Stimulated activated CD8-positive, alpha-beta memory T cell treated with anti-CD3 and anti-CD28 coated beads, Interleukin-2, amount 100 ng/mL, for 1 hour (primary cell): Measurements from ENCODE around the gene CDC42EP4.

Experiments
- DNase-seq, 2 donors: peaks; one replicate each; pipeline ENCODE4 v3.0.0-alpha.2; 2020; ENCODE audit warnings: low read depth in 2 of 2

CDC42EP4 gene

GRCh38 chr17:73300392-73300791 is 11.4 kb downstream of the CDC42EP4 start:
- DNase-seq = no peak

GRCh38 chr17:73297934-73298861 is 13.6 kb downstream of the CDC42EP4 start:
- no peak for DNase-seq

GRCh38 chr17:73293480-73293911 is 18.3 kb downstream of the CDC42EP4 start:
- DNase-seq = no peak

GRCh38 chr17:73293031-73293430 is 18.8 kb downstream of the CDC42EP4 start:
- no peak for DNase-seq

- DNase-seq = no peak
Observed at GRCh38 chr17:73292031-73292531, 19.7 kb downstream of the CDC42EP4 start.

- DNase-seq = no peak
Observed at GRCh38 chr17:73291260-73291801, 20.5 kb downstream of the CDC42EP4 start.

GRCh38 chr17:73290399-73291259 is 21.2 kb downstream of the CDC42EP4 start:
- no peak for DNase-seq

- no peak for DNase-seq
Observed at GRCh38 chr17:73289549-73290254, 22.1 kb downstream of the CDC42EP4 start.

- DNase-seq = no peak
Observed at GRCh38 chr17:73288534-73289302, 23.1 kb downstream of the CDC42EP4 start.

- DNase-seq = no peak
Observed at GRCh38 chr17:73286863-73287296, 24.9 kb downstream of the CDC42EP4 start.

- no peak for DNase-seq
Observed at GRCh38 chr17:73285916-73286862, 25.6 kb downstream of the CDC42EP4 start.

GRCh38 chr17:73285603-73285908 is 26.2 kb downstream of the CDC42EP4 start:
- DNase-seq = no peak

GRCh38 chr17:73284906-73285602 is 26.7 kb downstream of the CDC42EP4 start:
- no peak for DNase-seq

GRCh38 chr17:73284354-73284753 is 27.4 kb downstream of the CDC42EP4 start:
- no peak for DNase-seq

- no peak for DNase-seq
Observed at GRCh38 chr17:73283841-73284282, 27.9 kb downstream of the CDC42EP4 start.

GRCh38 chr17:73283250-73283649 is 28.6 kb downstream of the CDC42EP4 start:
- DNase-seq = no peak

GRCh38 chr17:73282629-73283028 is 29.2 kb downstream of the CDC42EP4 start:
- DNase-seq = no peak

- no peak for DNase-seq
Observed at GRCh38 chr17:73281928-73282327, 29.9 kb downstream of the CDC42EP4 start.

- DNase-seq = no peak
Observed at GRCh38 chr17:73280191-73280590, 31.6 kb downstream of the CDC42EP4 start.
